GM19395 (cell line): ENCODE data around the gene PCDHB6.
"Not testable (repeated sequence)": the region's sequence is repeated elsewhere in the genome, so short reads cannot be mapped to it uniquely, and the experiment has no call there.

Source experiments
- ATAC-seq: cut with Tn5 transposase; IDR thresholded peaks from one replicate; pipeline ENCODE4 v1.9.1; 2021; ENCODE audit warnings: mild to moderate bottlenecking, moderate library complexity; ENCODE audit not compliant: unreplicated experiment

The PCDHB6 gene

DNA sequence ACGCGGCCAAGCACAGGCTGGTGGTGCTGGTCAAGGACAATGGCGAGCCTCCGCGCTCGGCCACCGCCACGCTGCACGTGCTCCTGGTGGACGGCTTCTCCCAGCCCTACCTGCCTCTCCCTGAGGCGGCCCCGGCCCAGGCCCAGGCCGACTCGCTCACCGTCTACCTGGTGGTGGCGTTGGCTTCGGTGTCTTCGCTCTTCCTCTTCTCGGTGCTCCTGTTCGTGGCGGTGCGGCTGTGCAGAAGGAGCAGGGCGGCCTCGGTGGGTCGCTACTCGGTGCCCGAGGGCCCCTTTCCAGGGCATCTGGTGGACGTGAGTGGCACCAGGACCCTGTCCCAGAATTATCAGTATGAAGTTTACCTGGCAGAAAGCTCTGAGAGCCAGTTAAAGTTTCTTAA, 8.0 kb downstream of the PCDHB6 start:
- not testable (repeated sequence) for ATAC-seq

DNA sequence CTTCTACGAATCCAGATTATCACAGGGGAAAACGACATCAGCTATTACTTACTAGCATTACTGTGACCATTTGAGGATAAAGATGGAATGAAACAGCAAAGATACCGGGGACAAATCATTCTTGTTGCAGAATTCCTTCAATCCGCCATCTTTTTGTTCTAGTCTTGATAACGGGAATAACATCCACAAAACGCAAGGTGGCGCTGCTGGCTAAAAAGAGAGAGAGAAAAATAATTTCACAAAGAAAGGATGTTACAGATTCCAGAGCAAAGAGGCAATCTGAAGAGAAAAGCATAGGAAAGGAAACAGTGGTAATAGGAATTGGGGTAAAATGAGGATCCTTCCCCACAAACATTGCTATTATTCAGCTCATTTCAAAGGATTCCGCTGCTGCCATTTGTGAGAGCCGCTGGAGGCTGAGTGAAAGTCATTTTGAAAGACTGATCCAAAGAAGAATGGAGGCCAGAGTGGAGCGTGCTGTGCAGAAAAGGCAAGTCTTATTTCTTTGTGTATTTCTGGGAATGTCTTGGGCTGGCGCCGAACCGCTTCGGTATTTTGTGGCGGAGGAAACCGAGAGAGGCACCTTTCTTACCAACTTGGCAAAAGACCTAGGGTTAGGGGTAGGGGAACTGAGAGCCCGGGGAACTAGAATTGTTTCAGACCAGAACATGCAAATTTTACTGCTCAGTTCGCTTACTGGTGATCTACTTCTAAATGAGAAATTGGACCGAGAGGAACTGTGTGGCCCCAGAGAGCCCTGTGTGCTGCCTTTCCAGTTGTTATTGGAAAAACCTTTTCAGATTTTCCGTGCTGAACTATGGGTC, 22.7 kb downstream of the PCDHB6 start, which contains the start of gene PCDHB7:
Gene PCDHB7 (plus strand): TSS at position 264 of the 824 bp plus-strand sequence. CDS start 192 bp downstream, at position 456.
- no peak for ATAC-seq

DNA sequence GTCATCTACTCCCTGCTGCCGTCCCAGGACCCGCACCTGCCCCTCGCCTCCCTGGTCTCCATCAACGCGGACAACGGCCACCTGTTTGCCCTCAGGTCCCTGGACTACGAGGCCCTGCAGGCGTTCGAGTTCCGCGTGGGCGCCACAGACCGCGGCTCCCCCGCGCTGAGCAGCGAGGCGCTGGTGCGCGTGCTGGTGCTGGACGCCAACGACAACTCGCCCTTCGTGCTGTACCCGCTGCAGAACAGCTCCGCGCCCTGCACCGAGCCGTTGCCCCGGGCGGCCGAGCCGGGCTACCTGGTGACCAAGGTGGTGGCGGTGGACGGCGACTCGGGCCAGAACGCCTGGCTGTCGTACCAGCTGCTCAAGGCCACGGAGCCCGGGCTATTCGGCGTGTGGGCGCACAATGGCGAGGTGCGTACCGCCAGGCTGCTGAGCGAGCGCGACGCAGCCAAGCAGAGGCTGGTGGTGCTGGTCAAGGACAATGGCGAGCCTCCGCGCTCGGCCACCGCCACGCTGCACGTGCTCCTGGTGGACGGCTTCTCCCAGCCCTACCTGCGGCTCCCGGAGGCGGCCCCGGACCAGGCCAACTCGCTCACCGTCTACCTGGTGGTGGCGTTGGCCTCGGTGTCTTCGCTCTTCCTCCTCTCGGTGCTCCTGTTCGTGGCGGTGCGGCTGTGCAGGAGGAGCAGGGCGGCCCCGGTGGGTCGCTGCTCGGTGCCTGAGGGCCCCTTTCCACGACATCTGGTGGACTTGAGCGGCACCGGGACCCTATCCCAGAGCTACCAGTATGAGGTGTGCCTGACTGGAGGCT, 24.6 kb downstream of the PCDHB6 start:
- ATAC-seq: not testable (repeated sequence)

DNA sequence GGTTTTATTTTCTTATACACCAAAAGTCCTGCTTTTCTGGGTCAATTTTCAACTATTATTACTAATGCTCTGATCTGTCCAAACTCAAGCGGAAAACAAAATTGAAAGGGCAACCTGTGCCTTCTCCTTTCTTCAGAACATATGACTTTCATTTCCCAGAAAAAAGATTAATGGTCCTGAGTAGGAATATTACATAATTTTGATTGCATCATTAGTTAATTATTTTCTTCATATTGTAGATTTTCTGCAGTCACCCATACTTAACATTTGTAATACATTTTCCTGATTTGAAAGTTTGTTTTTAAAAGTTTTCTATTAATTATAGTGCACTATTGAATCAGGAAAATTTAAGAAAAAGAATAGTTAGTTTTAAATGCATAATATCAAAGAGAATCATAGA, 26.1 kb downstream of the PCDHB6 start:
- ATAC-seq: no peak

GRCh38 chr5:141177577-141178191, 27.8 kb downstream of the PCDHB6 start, which contains the start of gene PCDHB8:
Gene PCDHB8, plus strand, starts transcription at chr5:141177790. Its CDS starts 245 bp downstream, at chr5:141178035.
- not testable (repeated sequence) for ATAC-seq

GRCh38 chr5:141179371-141179770, 29.5 kb downstream of the PCDHB6 start:
- ATAC-seq: not testable (repeated sequence)

DNA sequence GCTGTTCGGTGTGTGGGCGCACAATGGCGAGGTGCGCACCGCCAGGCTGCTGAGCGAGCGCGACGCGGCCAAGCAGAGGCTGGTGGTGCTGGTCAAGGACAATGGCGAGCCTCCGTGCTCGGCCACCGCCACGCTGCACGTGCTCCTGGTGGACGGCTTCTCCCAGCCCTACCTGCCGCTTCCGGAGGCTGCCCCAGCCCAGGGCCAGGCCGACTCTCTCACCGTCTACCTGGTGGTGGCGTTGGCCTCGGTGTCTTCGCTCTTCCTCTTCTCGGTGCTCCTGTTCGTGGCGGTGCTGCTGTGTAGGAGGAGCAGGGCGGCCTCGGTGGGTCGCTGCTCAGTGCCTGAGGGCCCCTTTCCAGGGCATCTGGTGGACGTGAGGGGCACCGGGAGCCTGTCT, 30.0 kb downstream of the PCDHB6 start:
- ATAC-seq: not testable (repeated sequence)

GRCh38 chr5:141180313-141180712, 30.5 kb downstream of the PCDHB6 start:
- no peak for ATAC-seq

GRCh38 chr5:141182248-141182647, 32.4 kb downstream of the PCDHB6 start, which contains the start of gene PCDHB16:
Gene PCDHB16, plus strand, starts transcription at chr5:141182387. Its CDS starts 173 bp downstream, at chr5:141182560.
- ATAC-seq: no peak

DNA sequence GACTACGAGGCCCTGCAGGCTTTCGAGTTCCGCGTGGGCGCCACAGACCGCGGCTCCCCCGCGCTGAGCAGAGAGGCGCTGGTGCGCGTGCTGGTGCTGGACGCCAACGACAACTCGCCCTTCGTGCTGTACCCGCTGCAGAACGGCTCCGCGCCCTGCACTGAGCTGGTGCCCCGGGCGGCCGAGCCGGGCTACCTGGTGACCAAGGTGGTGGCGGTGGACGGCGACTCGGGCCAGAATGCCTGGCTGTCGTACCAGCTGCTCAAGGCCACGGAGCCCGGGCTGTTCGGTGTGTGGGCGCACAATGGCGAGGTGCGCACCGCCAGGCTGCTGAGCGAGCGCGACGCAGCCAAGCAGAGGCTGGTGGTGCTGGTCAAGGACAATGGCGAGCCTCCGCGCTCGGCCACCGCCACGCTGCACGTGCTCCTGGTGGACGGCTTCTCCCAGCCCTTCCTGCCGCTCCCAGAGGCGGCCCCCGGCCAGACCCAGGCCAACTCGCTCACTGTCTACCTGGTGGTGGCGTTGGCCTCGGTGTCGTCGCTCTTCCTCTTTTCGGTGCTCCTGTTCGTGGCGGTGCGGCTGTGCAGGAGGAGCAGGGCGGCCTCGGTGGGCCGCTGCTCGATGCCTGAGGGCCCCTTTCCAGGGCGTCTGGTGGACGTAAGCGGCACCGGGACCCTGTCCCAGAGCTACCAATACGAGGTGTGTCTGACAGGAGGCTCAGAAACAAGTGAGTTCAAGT, 34.4 kb downstream of the PCDHB6 start:
- not testable (repeated sequence) for ATAC-seq

- ATAC-seq: no peak
Measured at GRCh38 chr5:141186897-141187512, 37.1 kb downstream of the PCDHB6 start, which contains the start of gene PCDHB9. Gene PCDHB9, plus strand, starts transcription at chr5:141187161. Its CDS starts 158 bp downstream, at chr5:141187319.

GRCh38 chr5:141188682-141189081, 38.8 kb downstream of the PCDHB6 start:
- not testable (repeated sequence) for ATAC-seq

GRCh38 chr5:141189131-141189530, 39.3 kb downstream of the PCDHB6 start:
- not testable (repeated sequence) for ATAC-seq

- no peak for ATAC-seq
Measured at GRCh38 chr5:141192110-141192725, 42.4 kb downstream of the PCDHB6 start, which contains the start of gene PCDHB10. Gene PCDHB10, plus strand, starts transcription at chr5:141192353. Its CDS starts 200 bp downstream, at chr5:141192553.

DNA sequence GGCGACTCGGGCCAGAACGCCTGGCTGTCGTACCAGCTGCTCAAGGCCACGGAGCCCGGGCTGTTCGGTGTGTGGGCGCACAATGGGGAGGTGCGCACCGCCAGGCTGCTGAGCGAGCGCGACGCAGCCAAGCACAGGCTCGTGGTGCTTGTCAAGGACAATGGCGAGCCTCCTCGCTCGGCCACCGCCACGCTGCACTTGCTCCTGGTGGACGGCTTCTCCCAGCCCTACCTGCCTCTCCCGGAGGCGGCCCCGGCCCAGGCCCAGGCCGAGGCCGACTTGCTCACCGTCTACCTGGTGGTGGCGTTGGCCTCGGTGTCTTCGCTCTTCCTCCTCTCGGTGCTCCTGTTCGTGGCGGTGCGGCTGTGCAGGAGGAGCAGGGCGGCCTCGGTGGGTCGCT, 44.5 kb downstream of the PCDHB6 start:
- not testable (repeated sequence) for ATAC-seq

GRCh38 chr5:141196363-141196762, 46.5 kb downstream of the PCDHB6 start:
- ATAC-seq: no peak

- no peak for ATAC-seq
Measured at GRCh38 chr5:141199359-141200235, 49.7 kb downstream of the PCDHB6 start, which contains the start of gene PCDHB11. Gene PCDHB11, plus strand, starts transcription at chr5:141199627. Its CDS starts 148 bp downstream, at chr5:141199775.

GRCh38 chr5:141201126-141201525, 51.3 kb downstream of the PCDHB6 start:
- not testable (repeated sequence) for ATAC-seq
